HG02870 (cell line): ENCODE measurements around the gene SBNO1.
"Not testable (repeated sequence)": the region's sequence is repeated elsewhere in the genome, so short reads cannot be mapped to it uniquely, and the experiment has no call there.

Experiments
- ATAC-seq: cut with Tn5 transposase; IDR thresholded peaks from one replicate; pipeline ENCODE4 v1.9.1; 2021; ENCODE audit warnings: mild to moderate bottlenecking, moderate library complexity; ENCODE audit not compliant: unreplicated experiment

Gene SBNO1

GRCh38 chr12:123351349-123351748, 13.3 kb downstream of the SBNO1 start:
- no peak for ATAC-seq

- ATAC-seq = no peak
Measured at GRCh38 chr12:123346946-123347345, 17.7 kb downstream of the SBNO1 start.

- no peak for ATAC-seq
Measured at GRCh38 chr12:123344086-123344485, 20.6 kb downstream of the SBNO1 start.

GRCh38 chr12:123337070-123337469, 27.6 kb downstream of the SBNO1 start:
- ATAC-seq = no peak

- ATAC-seq = no peak
Measured at GRCh38 chr12:123336530-123336929, 28.1 kb downstream of the SBNO1 start.

GRCh38 chr12:123335490-123335889, 29.2 kb downstream of the SBNO1 start:
- no peak for ATAC-seq

- no peak for ATAC-seq
Measured at GRCh38 chr12:123329799-123330198, 34.8 kb downstream of the SBNO1 start.

- no peak for ATAC-seq
Measured at GRCh38 chr12:123319826-123320225, 44.8 kb downstream of the SBNO1 start.

- no peak for ATAC-seq
Measured at GRCh38 chr12:123319273-123319672, 45.4 kb downstream of the SBNO1 start.

GRCh38 chr12:123313046-123313445, 51.6 kb downstream of the SBNO1 start:
- ATAC-seq = not testable (repeated sequence)

- no peak for ATAC-seq
Measured at GRCh38 chr12:123306200-123306599, 58.4 kb downstream of the SBNO1 start.

- ATAC-seq = no peak
Measured at GRCh38 chr12:123305136-123305535, 59.5 kb downstream of the SBNO1 start.

GRCh38 chr12:123293178-123293760, 71.4 kb downstream of the SBNO1 start:
- ATAC-seq = no peak

GRCh38 chr12:123289911-123290310, 74.7 kb downstream of the SBNO1 start:
- no peak for ATAC-seq

- no peak for ATAC-seq
Measured at GRCh38 chr12:123288751-123289346, 75.8 kb downstream of the SBNO1 start.

GRCh38 chr12:123286652-123287373, 77.8 kb downstream of the SBNO1 start:
- ATAC-seq = no peak

GRCh38 chr12:123284669-123285068, 80.0 kb downstream of the SBNO1 start:
- ATAC-seq = no peak

- ATAC-seq = no peak
Measured at GRCh38 chr12:123283461-123283860, 81.2 kb downstream of the SBNO1 start.

- no peak for ATAC-seq
Measured at GRCh38 chr12:123282111-123282510, 82.5 kb downstream of the SBNO1 start.

GRCh38 chr12:123280971-123281370, 83.7 kb downstream of the SBNO1 start:
- ATAC-seq = no peak

- peak; percentile 94 for ATAC-seq
Measured at GRCh38 chr12:123278101-123278627, 86.5 kb downstream of the SBNO1 start.

GRCh38 chr12:123273166-123273565, 91.5 kb downstream of the SBNO1 start:
- ATAC-seq = no peak
